ENCODE results near the gene CDH13. TPM values are rescaled to one million over a fixed set of nuclear protein-coding genes. Genes with fewer than 3 reads are reported as not detected.

CDH13 gene
- total and polyA plus RNA-seq, 2 donors (not counting 3 experiments of a cell fraction or from before 2014, with no cell fraction given), result 96.6 to 124 TPM

- TF ChIP-seq POLR2AphosphoS5 (IDR thresholded peaks at IDR 0.05; ENCODE audit: insufficient read depth, low read depth, low read length), result no peak
- TF ChIP-seq, protein P1, sequence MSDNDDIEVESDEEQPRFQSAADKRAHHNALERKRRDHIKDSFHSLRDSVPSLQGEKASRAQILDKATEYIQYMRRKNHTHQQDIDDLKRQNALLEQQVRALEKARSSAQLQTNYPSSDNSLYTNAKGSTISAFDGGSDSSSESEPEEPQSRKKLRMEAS (IDR thresholded peaks at IDR 0.05; ENCODE audit: insufficient read depth, insufficient read length), result no peak
- TF ChIP-seq FOS (IDR thresholded peaks at IDR 0.05; ENCODE audit: borderline replicate concordance, insufficient read depth, low read length), result no peak
- TF ChIP-seq EZH2 (IDR thresholded peaks at IDR 0.05; ENCODE audit: borderline replicate concordance, low read depth, low read length, severe bottlenecking), result no peak
- TF ChIP-seq, protein P2, sequence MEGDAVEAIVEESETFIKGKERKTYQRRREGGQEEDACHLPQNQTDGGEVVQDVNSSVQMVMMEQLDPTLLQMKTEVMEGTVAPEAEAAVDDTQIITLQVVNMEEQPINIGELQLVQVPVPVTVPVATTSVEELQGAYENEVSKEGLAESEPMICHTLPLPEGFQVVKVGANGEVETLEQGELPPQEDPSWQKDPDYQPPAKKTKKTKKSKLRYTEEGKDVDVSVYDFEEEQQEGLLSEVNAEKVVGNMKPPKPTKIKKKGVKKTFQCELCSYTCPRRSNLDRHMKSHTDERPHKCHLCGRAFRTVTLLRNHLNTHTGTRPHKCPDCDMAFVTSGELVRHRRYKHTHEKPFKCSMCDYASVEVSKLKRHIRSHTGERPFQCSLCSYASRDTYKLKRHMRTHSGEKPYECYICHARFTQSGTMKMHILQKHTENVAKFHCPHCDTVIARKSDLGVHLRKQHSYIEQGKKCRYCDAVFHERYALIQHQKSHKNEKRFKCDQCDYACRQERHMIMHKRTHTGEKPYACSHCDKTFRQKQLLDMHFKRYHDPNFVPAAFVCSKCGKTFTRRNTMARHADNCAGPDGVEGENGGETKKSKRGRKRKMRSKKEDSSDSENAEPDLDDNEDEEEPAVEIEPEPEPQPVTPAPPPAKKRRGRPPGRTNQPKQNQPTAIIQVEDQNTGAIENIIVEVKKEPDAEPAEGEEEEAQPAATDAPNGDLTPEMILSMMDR (IDR thresholded peaks at IDR 0.05; ENCODE audit: extremely low read depth in 1 of 2, insufficient read depth in 1 of 2, low read depth in 1 of 2, low read length in 2 of 2), result no peak
- no peak for TF ChIP-seq JUN (IDR thresholded peaks at IDR 0.05; ENCODE audit: borderline replicate concordance, insufficient read depth, insufficient read length, low read depth)
- TF ChIP-seq POLR2A (IDR thresholded peaks at IDR 0.05; ENCODE audit: low read depth, low read length), result no peak
- TF ChIP-seq MYC (IDR thresholded peaks at IDR 0.05; ENCODE audit: low read depth, low read length), result no peak
- H3K36me3 ChIP-seq (ENCODE audit: control insufficient read depth in 2 of 2, extremely low read depth in 1 of 2, insufficient read depth in 2 of 2, low read length in 2 of 2), result no peaks in the 10 kb centered on the region
- dilution Hi-C loops (cut with MboI; ENCODE audit: extremely low pct_ligation_motif_present, low sequenced_read_pairs) (no loop called here), intact Hi-C loops (cut with micrococcal nuclease) (loop anchor here (2.0 kb wide), 1 partner anchor 119 kb away; the partner anchor contains the start of gene OSGIN1)
- H3K9me1 ChIP-seq (replicated peaks; ENCODE audit: control insufficient read depth, extremely low read depth, insufficient read depth, low read length), result no peaks in the 10 kb centered on the region
- H3K4me3 ChIP-seq (replicated peaks in 1 of 3; ENCODE audit: insufficient read depth in 1 of 3, low read depth in 1 of 3, low read length in 3 of 3), result no peak overlapping the region
- ChIA-PET CTCF (interaction anchor here (1.3 kb wide), 1 partner anchor 42 kb away, joined by 5 read pairs; no protein-coding TSS in a partner anchor), POLR2A (no interaction called here)
- no peaks in the 10 kb centered on the region for H3K79me2 ChIP-seq (ENCODE audit: control insufficient read depth, insufficient read depth, low read length)
- H3K27me3 ChIP-seq (ENCODE audit: control insufficient read depth in 2 of 2, insufficient read depth in 2 of 2, low read length in 2 of 2), result peaks cover 0 to 4% of the 10 kb centered on the region in 2 experiments
- DNase-seq (ENCODE audit: low read depth, low spot score) (no peak), FAIRE-seq (no peak)
- no peak overlapping the region for H3K9ac ChIP-seq (replicated peaks; ENCODE audit: extremely low read depth, insufficient read depth, low read length)
- H3K9me3 ChIP-seq (replicated peaks; ENCODE audit: control insufficient read depth, insufficient read depth, low read length), result no peaks in the 10 kb centered on the region
- H3K4me1 ChIP-seq (ENCODE audit: control insufficient read depth, extremely low read depth, insufficient read depth, low read length), result peaks cover 17% of the 10 kb centered on the region
- no TSS peak for BruUV-seq (replicated peaks)
- H3K4me2 ChIP-seq (ENCODE audit: insufficient read depth, low read length), result no peak overlapping the region
- no peak overlapping the region for H3K27ac ChIP-seq (ENCODE audit: insufficient read depth, low read depth, low read length)
- no peaks in the 10 kb centered on the region for H4K20me1 ChIP-seq (replicated peaks; ENCODE audit: control insufficient read depth, extremely low read depth, insufficient read depth, low read length)
- H2AFZ ChIP-seq (ENCODE audit: low read depth, low read length), result no peak overlapping the region
Measured at GRCh38 chr16:83833921-83834320, 1207.2 kb downstream of the CDH13 start.

All from endothelial cell of umbilical vein (primary cell).